HG03175 (cell line): ENCODE results near the gene CACNB3.

Source experiments
- ATAC-seq: cut with Tn5 transposase; IDR thresholded peaks from one replicate; pipeline ENCODE4 v1.9.1; 2021; ENCODE audit warnings: mild to moderate bottlenecking, moderate library complexity; ENCODE audit not compliant: unreplicated experiment

CACNB3 gene

DNA sequence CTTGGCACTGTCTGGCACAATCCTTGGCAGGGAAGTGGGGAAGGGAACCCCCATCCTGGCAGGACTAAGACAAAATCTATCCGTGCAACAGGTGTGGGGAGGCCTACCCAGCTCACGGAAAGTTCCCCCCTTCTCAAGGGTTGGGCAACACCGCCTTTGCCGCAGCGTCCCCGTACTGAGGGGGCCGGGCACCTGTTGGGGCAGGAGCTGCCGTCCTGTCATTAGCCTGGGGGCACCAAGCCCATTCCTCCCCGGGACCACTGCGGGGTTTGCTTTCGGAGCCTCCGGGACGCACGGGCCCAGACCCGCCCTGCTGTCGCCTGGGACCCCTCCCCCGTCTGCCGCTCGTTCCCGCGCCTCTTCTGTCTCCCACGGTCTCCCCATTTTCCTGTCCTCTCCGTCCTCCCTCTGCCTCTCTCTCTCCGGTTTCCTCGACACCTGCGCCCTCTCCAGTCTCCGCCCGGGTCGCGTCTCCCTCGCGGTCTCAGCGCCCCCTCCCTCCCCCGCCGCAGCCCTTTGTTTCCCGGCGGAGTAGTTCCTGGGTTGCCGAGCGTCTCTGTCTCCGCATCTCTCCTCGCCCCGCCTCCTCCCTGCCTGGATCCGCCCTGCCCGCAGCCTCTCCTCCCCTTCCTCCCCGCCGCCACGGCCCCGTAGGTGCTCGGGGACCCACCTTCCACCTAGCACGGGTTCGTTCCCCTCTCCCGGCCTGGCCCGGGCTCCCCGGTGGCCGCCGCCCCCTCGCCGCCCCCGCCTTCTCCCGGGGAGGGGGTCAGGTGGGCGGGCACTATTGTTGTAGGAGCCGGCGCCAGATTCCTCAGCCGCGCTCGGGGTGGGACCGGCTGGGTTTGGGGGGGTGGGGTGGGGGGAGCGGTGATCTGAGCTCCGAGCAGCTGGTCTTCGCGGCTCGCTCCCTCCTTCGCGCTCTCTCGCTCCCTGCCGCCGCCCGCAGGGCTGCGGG, at the start of gene CACNB3:
TSS of gene CACNB3 (plus strand) at position 624 of the 958 bp plus-strand sequence. CDS start 434 bp downstream, outside the sequence.
- peak; percentile 35 for ATAC-seq

DNA sequence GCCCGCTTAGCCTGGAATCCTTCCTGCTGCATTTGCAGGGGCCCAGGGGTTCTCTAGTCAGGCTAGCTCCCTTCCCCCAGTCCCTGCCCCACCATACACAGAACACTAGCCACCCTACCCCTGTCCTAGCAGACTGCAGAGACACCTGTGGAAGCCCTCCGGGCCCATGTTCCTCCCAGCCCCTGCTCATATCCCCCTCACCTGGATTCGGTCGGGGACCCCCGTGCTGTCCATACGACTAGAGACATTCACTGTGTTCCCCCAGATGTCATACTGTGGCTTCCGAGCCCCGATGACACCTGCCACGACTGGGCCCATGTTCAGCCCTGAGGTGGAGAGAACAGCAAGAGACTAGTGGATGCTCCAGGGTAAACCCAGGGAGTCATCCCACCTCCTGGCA, 49.6 kb upstream of the CACNB3 start:
- no peak for ATAC-seq

DNA sequence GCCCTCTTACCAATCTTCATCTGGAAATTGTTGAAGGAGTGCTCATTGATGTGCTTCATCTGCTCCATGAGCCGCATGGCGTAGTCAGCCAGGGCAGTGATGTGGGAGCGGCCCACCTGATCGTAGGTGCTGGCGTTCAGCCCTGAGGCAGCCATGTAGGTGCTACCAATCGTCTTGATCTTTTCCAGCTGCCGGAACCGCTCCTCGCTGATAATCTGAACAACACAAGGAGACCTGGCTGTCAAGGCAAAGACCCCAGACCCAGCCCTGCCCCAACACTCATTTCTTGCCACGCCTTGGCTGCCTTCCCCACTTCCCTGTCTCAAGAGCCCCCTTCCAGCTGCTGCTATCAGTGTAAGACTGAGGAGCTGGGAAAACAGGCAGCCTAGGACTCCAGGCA, 47.5 kb upstream of the CACNB3 start:
- no peak for ATAC-seq

DNA sequence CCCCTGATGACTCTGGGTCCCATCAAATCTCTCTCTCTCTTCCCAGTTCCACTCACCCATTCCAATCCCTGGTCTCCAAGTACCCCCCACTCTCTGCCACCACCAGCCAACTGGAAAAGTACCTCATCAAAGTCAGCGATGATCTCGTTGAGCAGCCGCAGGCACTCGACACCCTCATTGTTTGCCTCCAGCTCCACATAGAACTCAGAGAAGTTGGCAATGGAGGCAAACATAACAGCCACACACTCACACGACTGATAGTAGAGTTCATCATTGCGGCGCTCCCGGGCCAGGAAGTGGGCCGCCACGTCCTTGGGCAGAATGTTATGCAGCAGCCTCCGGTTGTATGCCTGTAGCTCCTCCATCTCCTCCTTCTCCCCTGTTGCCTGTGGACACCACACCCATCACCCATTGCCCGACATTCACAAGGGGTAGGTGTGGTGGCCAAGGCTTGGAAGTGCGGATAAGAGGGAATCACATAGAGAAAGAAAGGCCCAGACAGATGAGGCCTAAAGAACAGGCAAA, 46.6 kb upstream of the CACNB3 start:
- ATAC-seq: no peak

DNA sequence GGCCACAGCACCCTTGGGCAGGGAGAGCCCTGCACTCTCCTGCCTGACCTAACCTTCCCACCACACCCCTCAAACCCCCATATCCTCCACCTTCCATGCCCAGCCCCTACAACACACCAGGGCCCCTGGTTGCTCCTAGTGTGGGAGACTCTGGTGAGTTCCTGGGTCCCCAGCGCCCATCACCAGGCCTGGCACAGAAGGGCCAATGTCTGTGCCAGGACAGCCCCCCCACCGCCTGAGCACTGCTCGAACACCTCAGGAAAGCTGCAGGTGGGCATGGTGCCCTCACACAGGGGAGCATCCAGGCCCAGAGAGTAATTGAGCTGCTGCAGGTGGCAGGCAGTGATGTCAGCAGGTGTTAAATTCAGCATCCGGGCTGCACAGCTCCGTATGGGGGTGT, 44.6 kb upstream of the CACNB3 start:
- ATAC-seq: no peak

DNA sequence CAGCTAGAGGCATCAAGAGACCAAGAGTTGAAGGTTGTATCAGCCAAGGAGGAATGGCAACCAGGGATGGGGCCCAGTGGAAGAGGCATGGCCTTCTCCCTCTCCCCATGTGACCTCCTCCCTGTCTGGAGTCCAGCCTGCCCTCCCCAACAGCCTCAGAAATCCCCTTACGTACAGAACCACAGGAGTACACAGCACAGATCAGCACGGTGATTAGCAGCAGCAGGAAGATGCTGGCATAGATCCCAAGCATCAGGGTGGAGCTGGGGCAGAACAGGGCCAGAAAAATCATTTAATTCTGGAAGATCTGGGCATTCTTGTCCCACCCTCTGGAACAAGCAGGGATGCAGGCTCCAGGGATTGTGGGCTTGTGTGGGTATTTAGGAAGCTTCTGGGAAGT, 43.8 kb upstream of the CACNB3 start:
- ATAC-seq: no peak

DNA sequence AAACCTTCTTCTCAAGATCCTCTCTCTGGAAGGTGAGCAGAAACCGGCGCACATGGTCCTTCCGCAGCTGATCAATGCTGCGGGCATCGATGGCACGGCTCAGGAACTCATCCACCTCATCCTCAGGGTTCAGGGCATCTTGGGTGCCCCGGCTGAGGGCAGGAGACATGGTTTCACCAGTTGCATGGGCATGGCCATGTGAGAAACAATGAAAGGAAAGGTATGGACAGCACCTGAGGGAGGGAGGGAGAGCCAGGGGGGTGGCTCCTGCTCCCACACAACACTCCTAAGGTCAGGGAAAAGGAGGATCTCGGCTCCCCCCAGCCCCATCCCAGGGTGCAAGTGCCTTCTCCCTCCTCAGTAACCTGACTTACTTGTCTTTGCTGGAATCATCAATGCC, 43.0 kb upstream of the CACNB3 start:
- ATAC-seq: no peak

DNA sequence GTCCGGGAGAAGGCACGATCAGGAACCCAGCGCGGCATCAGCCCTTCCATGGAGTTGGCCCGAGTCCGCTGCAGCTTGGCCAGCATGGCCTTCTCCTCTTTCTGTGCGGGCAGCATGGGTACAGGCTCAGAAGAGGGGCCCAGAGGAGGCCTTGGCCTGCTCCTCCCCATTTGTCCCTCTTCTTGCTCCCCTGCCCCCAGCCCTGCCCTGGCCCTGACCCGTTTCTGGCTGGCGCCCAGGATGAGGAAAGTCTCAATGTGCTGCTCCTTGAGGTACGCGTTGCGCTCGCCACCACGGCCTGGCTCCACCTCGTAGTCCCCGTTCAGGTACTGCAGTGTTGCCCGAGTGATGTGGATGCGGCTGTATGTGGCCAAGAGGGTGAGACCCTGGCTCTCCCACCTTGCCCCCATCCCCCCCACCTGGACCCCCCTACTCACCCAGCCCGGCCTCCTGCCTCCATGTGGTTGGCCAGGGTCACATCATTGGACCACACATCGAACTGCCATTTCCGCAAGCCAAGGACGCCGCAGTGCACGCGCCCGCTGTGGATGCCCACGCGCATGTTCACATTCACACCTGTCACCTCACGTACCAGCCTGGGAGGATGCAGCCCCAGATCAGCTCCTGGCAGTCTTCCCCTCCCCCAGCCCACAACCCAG, 42.2 kb upstream of the CACNB3 start:
- ATAC-seq: no peak

DNA sequence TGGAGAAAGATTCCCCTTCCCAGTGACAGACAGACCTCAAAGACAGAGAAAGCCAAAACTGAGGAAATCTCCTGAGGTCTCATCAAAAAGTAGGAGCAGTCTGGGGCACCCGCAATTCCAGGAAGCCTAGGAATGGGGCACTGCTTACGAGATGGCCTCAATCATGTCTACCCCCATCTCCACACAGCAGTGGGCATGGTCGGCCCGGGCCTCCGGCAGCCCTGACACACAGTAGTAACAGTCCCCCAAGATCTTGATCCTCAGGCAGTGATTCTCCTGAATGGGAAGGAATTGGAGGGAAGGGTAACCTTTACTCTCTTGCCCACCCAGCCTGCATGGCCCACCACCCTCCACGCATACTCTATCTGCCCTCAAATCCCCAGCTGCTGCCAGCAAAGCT, 41.3 kb upstream of the CACNB3 start:
- no peak for ATAC-seq

DNA sequence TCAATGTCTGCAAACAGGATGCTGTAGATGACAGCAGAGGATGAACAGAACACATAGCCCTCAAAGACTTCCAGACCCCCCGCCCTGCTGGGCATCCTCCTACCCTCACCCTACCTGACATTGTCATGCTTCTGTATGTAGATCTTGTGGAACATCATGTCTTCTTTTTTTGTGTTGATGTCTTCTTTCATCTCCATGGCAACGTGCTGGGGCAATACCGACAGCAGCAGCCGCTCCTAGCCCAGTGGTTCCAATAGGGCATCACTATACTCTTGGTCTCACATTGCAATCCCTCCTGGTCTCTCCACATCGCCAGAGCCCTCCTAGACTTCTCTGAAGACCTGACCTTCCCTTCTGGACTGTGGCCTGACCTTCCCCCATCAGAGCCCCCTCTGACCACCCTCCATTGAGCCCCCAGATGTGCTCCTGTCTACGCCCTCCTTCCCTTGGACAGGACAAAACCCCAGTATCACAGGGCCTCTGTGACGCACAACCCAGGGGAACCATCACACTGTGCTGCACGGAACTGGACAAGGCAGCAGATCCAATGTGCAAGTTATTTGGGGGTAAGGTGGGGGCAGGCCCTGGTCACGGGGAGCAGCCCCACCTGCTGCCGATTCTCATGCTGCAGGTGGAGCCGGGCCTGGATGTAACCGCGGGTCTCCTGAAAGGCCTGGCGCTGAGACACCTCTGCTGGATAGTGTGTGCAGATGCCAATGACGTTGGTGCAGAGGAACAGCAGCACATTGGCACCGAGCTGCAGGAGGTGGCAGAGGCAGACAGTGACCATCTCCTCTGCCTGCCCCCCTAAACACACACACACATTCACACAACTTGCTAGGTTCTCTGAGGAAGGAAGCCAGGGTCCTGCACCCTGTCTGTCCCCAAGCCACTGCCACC, 40.5 kb upstream of the CACNB3 start:
- ATAC-seq: no peak

DNA sequence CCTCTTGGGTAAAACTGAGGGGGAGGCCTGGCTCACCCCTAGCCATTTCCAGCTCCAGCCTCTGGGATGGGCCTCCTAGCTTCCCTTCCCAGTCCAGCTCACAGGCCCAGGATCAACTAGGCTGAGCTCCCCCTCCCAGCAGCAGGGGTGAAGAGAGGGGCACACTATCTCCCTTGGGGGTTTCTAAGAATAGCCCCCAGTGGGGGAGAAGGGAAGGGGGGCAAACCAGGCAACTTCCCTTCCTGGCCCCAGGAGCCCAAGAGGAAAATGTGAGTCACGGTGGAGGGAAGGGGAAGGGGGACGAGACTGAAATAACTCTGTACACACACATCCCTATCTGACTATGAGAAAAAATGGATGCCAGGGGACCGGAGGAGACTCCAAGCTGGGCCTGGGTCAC, 38.4 kb upstream of the CACNB3 start:
- ATAC-seq: no peak

DNA sequence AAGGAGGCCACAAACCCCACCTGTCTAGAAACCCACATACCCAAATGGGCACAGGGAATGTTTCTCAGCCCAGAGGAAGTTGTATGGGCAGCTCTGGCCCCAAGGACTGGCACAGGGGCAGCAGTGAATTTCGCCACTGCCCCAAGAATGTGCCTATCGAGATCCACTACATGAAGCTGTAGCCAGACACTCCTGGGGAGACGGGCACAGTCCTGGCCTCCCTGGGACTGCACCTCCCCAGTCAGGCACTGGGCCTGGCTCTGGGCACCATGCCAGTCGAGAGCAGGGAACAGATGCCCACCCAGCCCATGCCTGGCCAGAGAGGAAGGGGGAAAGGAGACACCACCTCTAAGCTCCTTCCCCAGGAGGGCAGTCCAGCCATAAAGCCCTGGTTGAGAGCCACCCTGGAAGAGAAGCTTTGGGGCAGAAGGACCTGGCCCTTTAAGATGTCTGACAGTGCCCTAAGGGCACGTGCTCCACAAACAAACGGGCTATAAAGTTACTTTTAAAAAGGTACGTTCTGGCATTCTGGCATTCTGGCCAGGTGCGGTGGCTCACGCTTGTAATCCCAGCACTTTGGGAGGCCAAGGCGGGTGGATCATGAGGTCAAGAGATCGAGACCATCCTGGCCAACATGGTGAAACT, 37.8 kb upstream of the CACNB3 start:
- no peak for ATAC-seq

DNA sequence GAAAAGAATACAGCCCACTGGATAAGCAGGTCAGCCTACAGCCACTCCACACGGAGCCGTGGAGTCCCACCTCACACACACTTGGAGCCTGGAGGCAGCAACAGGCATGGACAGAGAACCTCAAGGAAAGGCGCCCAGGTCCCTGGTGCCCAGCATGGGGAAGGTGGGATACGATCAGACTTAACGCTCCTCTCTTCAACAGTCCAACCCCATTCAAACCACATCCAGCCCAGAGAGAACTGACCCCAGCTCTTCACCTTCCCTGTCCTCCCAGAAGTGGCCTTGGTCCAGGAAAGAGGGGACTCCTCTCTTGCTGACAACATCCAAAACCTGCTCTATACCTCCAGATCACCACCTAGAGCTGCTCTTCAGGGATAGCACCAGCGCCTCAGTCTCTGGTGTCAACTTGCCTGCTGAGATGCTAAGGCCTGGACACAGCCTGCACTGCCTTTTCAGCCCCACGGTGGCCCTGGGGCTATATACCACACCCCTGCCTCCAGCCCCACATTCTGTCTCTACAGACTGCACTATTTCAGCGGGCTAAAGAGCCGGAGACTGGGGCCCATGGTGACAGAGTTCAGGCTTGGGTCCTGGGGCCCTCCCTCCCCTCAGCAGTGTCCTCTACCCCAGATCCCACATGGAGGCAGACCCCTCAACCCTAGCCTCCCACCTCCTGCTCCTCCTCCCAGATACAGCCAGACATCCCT, 36.4 kb upstream of the CACNB3 start:
- no peak for ATAC-seq

DNA sequence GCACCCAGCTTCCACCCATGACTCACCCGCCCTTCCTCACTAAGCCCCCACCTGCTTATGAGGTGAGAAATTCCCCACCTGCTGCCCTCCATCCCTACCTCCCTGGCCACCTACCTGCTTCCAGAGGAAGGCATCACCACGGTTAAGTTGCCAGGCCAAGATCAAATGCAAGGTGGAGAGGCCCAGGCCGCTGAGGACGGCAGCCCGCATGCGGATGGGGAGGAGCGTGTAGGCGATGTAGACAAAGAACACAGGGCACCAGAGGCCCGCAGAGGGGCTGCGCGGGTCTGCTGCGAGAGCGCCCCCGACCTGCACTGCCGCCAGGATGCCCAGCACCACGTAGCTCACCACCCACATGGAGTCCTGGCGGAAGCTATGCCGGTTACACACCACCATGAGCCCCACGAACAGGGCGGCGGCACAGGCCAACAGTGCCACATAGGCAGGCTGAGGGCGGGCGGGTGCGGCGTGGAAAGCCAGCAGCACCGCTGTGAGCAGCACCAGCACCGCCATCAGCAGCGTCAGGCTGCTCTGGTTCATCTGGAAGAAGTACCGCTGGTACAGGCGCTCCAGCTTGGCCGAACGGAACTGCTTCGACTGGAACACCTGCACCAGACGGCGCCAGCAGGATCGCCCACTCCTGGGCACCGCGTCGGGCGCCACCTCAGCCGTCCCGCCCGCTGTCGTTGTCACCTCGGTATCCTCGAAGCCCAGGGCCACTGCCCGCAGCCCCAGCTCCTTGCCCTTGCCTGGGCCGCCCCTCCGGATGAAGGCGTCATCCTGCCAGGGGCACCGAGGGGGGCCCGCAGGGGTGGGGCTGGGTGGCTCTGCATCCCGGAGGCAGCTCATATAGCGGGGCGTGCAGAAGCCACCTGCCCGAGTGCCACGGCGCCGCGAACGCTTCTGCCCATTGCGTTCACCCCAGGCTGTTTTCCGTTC, 35.6 kb upstream of the CACNB3 start:
- no peak for ATAC-seq

DNA sequence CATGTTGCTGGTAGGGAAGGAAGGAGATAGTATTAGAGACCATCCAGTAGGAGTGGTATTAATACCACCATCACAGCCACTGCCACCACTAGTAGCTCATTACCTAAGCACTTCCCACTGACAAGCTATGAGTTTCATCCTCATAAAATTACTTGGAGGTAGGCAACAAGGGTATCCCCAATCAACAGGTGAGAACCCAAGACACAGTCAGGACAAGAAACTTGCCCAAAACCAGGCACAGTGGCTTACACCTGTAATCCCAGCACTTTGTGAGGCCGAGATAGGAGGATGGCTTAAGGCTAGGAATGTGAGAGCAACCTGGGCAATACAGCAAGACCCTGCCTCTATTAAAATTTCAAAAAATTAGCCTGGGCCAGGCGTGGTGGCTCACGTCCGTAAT, 34.9 kb upstream of the CACNB3 start:
- ATAC-seq: no peak

DNA sequence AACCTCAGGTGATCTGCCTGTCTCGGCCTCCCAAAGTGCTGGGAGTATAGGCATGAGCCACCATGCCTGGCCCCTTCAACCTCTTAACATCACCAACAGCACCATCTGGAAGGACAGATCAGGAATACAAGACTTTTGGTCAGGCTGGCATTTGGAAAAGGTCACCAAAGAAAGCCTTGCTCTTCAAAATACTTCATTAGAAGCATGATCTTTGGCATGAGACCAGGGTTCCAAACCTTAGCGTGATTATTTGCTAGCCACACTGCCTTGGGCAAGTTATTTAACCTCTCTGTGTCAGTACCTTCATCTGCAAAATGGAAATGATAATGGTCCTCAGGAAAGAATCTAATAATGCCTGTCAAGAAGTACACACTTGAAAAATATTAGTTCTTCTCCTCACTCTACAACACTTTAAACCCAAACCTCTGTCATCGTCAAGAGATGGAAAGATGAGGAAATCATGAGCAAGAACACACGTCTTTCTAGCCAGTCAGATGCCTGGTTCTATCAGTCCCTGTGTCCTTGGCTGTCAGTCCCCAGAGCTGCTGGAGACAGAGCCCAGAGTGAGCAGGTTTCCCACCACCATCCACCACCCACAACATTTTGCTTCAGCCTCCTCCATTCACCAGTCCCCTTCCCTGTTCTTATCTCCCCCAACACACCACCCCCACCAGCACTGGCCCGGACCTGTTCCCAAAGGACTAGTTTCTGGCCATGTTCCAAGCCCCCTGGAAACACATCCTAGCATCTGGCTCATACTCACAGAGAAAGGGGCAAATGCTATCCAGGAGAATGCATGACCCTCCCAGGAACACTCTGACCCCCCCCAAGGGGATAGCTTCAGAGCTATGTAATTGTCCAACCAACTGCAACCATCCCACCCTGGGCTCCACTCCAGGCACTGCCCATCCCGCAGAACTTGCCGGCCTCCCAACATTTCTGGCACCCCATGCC, 31.4 kb upstream of the CACNB3 start:
- ATAC-seq: no peak

DNA sequence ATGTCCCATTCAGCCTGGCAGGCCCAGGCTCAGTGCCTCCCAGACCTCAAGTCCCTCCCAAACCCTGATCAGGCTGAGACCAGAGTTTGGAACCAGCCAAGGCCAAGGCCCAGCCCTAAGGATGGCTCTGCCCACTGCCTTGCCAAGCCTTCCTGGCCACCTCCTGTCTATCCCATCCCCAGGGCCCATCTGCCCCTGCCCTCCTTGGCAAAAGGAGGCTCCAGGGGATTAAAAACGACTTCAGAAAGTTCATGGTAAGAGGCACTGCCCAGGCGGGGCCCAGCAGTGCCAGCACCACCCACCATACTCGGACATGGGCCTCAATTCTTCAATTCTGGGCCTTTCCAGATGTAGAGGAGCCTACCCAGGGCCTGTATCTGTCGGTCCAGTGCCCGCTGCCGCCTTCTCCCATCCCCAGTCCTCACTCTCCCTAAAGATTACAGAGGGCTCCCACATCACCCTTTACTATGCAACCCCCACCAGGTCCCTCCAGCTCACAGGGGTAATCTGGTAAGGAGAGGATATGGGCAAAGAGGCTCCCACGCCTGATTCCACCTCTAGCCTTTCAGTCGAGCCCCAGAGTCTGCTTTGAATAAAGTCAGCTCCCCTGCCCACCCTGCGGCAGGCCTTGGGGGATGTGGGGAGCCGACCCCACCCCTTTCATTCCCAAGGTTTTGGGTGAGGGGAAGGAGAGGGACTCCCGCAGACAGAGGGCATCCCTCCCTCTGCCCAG, 30.3 kb upstream of the CACNB3 start:
- ATAC-seq: no peak
